GM18867 (cell line): Measurements from ENCODE around the gene TMPRSS12.
"Not testable (repeated sequence)": the region's sequence is repeated elsewhere in the genome, so short reads cannot be mapped to it uniquely, and the experiment has no call there.

ENCODE experiments used
- ATAC-seq: cut with Tn5 transposase; IDR thresholded peaks from one replicate; pipeline ENCODE4 v1.9.1; 2021; ENCODE audit warnings: mild to moderate bottlenecking, moderate library complexity; ENCODE audit not compliant: unreplicated experiment

Gene TMPRSS12

GRCh38 chr12:50925920-50926319 lies 83.2 kb downstream of the TMPRSS12 start:
- no peak for ATAC-seq

- no peak for ATAC-seq
Measured at GRCh38 chr12:50926415-50926814, 83.7 kb downstream of the TMPRSS12 start.

- not testable (repeated sequence) for ATAC-seq
Measured at GRCh38 chr12:50926932-50927331, 84.2 kb downstream of the TMPRSS12 start.

- ATAC-seq = no peak
Measured at GRCh38 chr12:50927356-50927755, 84.6 kb downstream of the TMPRSS12 start.

- no peak for ATAC-seq
Measured at GRCh38 chr12:50927766-50928224, 85.1 kb downstream of the TMPRSS12 start.

GRCh38 chr12:50928392-50928791 lies 85.7 kb downstream of the TMPRSS12 start:
- ATAC-seq = no peak

- no peak for ATAC-seq
Measured at GRCh38 chr12:50929831-50930230, 87.1 kb downstream of the TMPRSS12 start.

- ATAC-seq = not testable (repeated sequence)
Measured at GRCh38 chr12:50930477-50930876, 87.8 kb downstream of the TMPRSS12 start.

GRCh38 chr12:50932787-50933280 lies 90.1 kb downstream of the TMPRSS12 start:
- ATAC-seq = no peak

- ATAC-seq = no peak
Measured at GRCh38 chr12:50933459-50934124, 90.9 kb downstream of the TMPRSS12 start.

- no peak for ATAC-seq
Measured at GRCh38 chr12:50934371-50934851, 91.7 kb downstream of the TMPRSS12 start.

- no peak for ATAC-seq
Measured at GRCh38 chr12:50934981-50935807, 92.5 kb downstream of the TMPRSS12 start.

- no peak for ATAC-seq
Measured at GRCh38 chr12:50936821-50937530, 94.2 kb downstream of the TMPRSS12 start.
